Lower leg skin (tissue), 4 donors: ENCODE data around the gene ANO10. TPM values are rescaled to one million over a fixed set of nuclear protein-coding genes. Genes with fewer than 3 reads are reported as not detected.
A peak's percentile ranks its signal among the peaks of the same experiment; 100 is the strongest.
"Not testable (repeated sequence)": the region's sequence is repeated elsewhere in the genome, so short reads cannot be mapped to it uniquely, and the experiment has no call there.

Source experiments
- DNase-seq, 2 donors: peaks; one replicate each; pipeline ENCODE4 v3.0.0-alpha.2; 2019; ENCODE audit warnings: low spot score in 2 of 2
- H3K4me3 ChIP-seq: fragments of 200-600 bp; sonication (generic); 2 replicates; pipeline ENCODE4 v1.5.1; 2017; ENCODE audit warnings: mild to moderate bottlenecking, low read depth; ENCODE audit not compliant: poor library complexity, severe bottlenecking
- CTCF ChIP-seq, 3 donors: fragments of 450-650 bp; IDR thresholded peaks; one replicate each; pipeline ENCODE4 v1.5.1; 2016; ENCODE audit warnings: antibody characterized with exemption in 3 of 3, mild to moderate bottlenecking in 3 of 3, moderate library complexity in 2 of 3
- POLR2A ChIP-seq, 2 donors: fragments of 450-650 bp; IDR thresholded peaks; one replicate each; pipeline ENCODE4 v1.6.1; 2016 to 2017; ENCODE audit warnings: antibody characterized with exemption in 2 of 2, mild to moderate bottlenecking in 1 of 2, moderate library complexity in 1 of 2
- WGBS, 2 donors: methylation state at CpG; one replicate each; pipeline ENCODE4 v1.1.5; 2018; 5-methylcytosine and 5-hydroxymethylcytosine counted together
- intact Hi-C: fragments of 100-400 bp; cut with DNase I; formaldehyde crosslinking; loops from one replicate; pipeline ENCODE4 v1.15.0; 2023; ENCODE audit warnings: low total_unique reads
- total RNA-seq, 4 donors: library from RNA; depleted of rRNA; stranded (reverse); fragments of >200 nt; gene quantifications; one replicate each; pipeline ENCODE4 v1.1.0, GENCODE V29; 2016

The ANO10 gene
- 10 to 100 TPM; 31.6 to 41.5 (median 37.5) TPM for total RNA-seq

GRCh38 chr3:43621656-43622432, at the start of gene ANO10:
Gene ANO10, minus strand, starts transcription at chr3:43622011. Its CDS starts 16,159 bp downstream, at chr3:43605852.
- TF ChIP-seq CTCF (IDR thresholded peaks at IDR 0.05): no peak
- no peak for TF ChIP-seq POLR2A (IDR thresholded peaks at IDR 0.05)
- 0 to 2% methylated on average over 45 of the region's 80 CpGs for WGBS, 2 donors
- intact Hi-C loops: no loop called here

GRCh38 chr3:43670635-43671522, 49.1 kb upstream of the ANO10 start:
- H3K4me3 ChIP-seq: no peak overlapping the region
- intact Hi-C loops: no loop called here
- DNase-seq: no peak
- TF ChIP-seq CTCF (IDR thresholded peaks at IDR 0.05) (no peak), POLR2A (IDR thresholded peaks at IDR 0.05) (no peak)
- 95% methylated on average over 5 of the region's 5 CpGs for WGBS, 2 donors

More at GRCh38 chr3:43621656-43622432, at the start of gene ANO10:
- H3K4me3 ChIP-seq: peak within 1 kb of the TSS; percentile 89
- DNase-seq: peak; percentile 98 to 99

GRCh38 chr3:43665011-43665410, 43.2 kb upstream of the ANO10 start:
- intact Hi-C loops, H3K4me3 ChIP-seq, DNase-seq: not testable (repeated sequence)
- 96% methylated on average over 3 of the region's 3 CpGs for WGBS, 2 donors

GRCh38 chr3:43661376-43661775, 39.6 kb upstream of the ANO10 start:
- intact Hi-C loops, H3K4me3 ChIP-seq, DNase-seq: not testable (repeated sequence)
- 86% methylated on average over 1 of the region's 1 CpG for WGBS, 2 donors

GRCh38 chr3:43659250-43659880, 37.6 kb upstream of the ANO10 start:
- intact Hi-C loops: no loop called here
- 89% methylated on average over 13 of the region's 13 CpGs for WGBS, 2 donors
- no peak overlapping the region for H3K4me3 ChIP-seq
- DNase-seq: no peak
- no peak for TF ChIP-seq POLR2A (IDR thresholded peaks at IDR 0.05)

- WGBS, 2 donors: 96 to 97% methylated on average over 15 of the region's 22 CpGs
- intact Hi-C loops, DNase-seq, H3K4me3 ChIP-seq: not testable (repeated sequence)
These were observed 34.6 kb upstream of the ANO10 start for GRCh38 chr3:43656390-43656789.

GRCh38 chr3:43650345-43650744, 28.5 kb upstream of the ANO10 start:
- 73 to 76% methylated on average over 1 of the region's 1 CpG for WGBS, 2 donors
- intact Hi-C loops: no loop called here
- no peak for DNase-seq
- H3K4me3 ChIP-seq: no peak overlapping the region
- no peak for TF ChIP-seq POLR2A (IDR thresholded peaks at IDR 0.05)
- TF ChIP-seq CTCF (IDR thresholded peaks at IDR 0.05): no peak
